Fibroblast of lung (primary cell): Measurements from ENCODE around the gene SMLR1. TPM values are rescaled to one million over a fixed set of nuclear protein-coding genes. Genes with fewer than 3 reads are reported as not detected.

Source experiments
- DNase-seq, 2 donors: peaks; one replicate each; pipeline versions ENCODE4 v3.0.0 to v3.0.0-alpha.2; 2010; ENCODE audit warnings: low read depth in 2 of 2
- H2AFZ ChIP-seq: 2 replicates; pipeline ENCODE4 v1.5.1; 2012; ENCODE audit warnings: low read length, control low read depth, inconsistent platforms
- H3K27ac ChIP-seq: 2 replicates; pipeline ENCODE4 v1.5.1; 2011; ENCODE audit warnings: low read length, control low read depth; ENCODE audit not compliant: insufficient read depth
- H3K27me3 ChIP-seq: 2 replicates; pipeline ENCODE4 v1.5.1; 2011; ENCODE audit warnings: mild to moderate bottlenecking, low read length; ENCODE audit not compliant: control insufficient read depth, insufficient read depth
- H3K36me3 ChIP-seq: 2 replicates; pipeline ENCODE4 v1.5.1; 2011; ENCODE audit warnings: low read length; ENCODE audit not compliant: control insufficient read depth, insufficient read depth
- H3K4me1 ChIP-seq: 2 replicates; pipeline ENCODE4 v1.5.1; 2011; ENCODE audit warnings: low read length; ENCODE audit not compliant: control insufficient read depth, insufficient read depth; ENCODE audit errors: extremely low read depth
- H3K4me2 ChIP-seq: 2 replicates; pipeline ENCODE4 v1.5.1; 2011; ENCODE audit warnings: low read length, control low read depth; ENCODE audit not compliant: insufficient read depth; ENCODE audit errors: extremely low read depth
- H3K4me3 ChIP-seq, 4 experiments: fragments of 200-600 bp in 1 of 4; sonication (generic) in 1 of 4; replicated peaks in 1 of 4; 2 replicates each; pipeline ENCODE4 v1.5.1; 2011 to 2016; ENCODE audit warnings: low read length in 4 of 4, low read depth in 3 of 4, mild to moderate bottlenecking in 3 of 4, control low read depth in 2 of 4, inconsistent platforms in 1 of 4, mixed read lengths in 1 of 4; ENCODE audit not compliant: insufficient read depth in 1 of 4; ENCODE audit errors: control extremely low read depth in 1 of 4
- H3K79me2 ChIP-seq: 2 replicates; pipeline ENCODE4 v1.5.1; 2012; ENCODE audit warnings: mild to moderate bottlenecking, low read length, inconsistent platforms; ENCODE audit not compliant: control insufficient read depth, insufficient read depth
- H3K9ac ChIP-seq: 2 replicates; pipeline ENCODE4 v1.5.1; 2011; ENCODE audit warnings: mild to moderate bottlenecking, low read length, control low read depth; ENCODE audit not compliant: insufficient read depth
- H3K9me3 ChIP-seq: 2 replicates; pipeline ENCODE4 v1.5.1; 2012; ENCODE audit warnings: low read depth, low read length; ENCODE audit not compliant: control insufficient read depth, insufficient read depth
- H4K20me1 ChIP-seq: 2 replicates; pipeline ENCODE4 v1.5.1; 2011; ENCODE audit warnings: low read length; ENCODE audit not compliant: control insufficient read depth, insufficient read depth; ENCODE audit errors: extremely low read depth
- CTCF ChIP-seq, 2 donors: IDR thresholded peaks in 1 of 2; conservative IDR thresholded peaks in 1 of 2; 1 replicate in 1 of 2; 2 replicates in 1 of 2; pipeline ENCODE4 v1.5.1; 2011 to 2012; ENCODE audit warnings: low read length in 2 of 2, control low read depth in 1 of 2, inconsistent platforms in 1 of 2, low read depth in 1 of 2, mild to moderate bottlenecking in 1 of 2
- EZH2 ChIP-seq: IDR thresholded peaks from 2 replicates; pipeline ENCODE4 v1.5.1; 2012; ENCODE audit warnings: low read length, control low read depth, mild to moderate bottlenecking; ENCODE audit errors: missing control alignments
- polyA plus RNA-seq, 2 donors: library from polyadenylated mRNA; depleted of rRNA in 1 of 2; stranded (reverse) in 1 of 2; unstranded in 1 of 2; fragments of >200 nt; gene quantifications; 2 replicates each; pipeline ENCODE4 v1.2.1, GENCODE V29; 2011 to 2012; ENCODE audit warnings: missing spikeins in 1 of 2
- total RNA-seq: library from RNA; depleted of rRNA; stranded (reverse); fragments of >200 nt; gene quantifications from 2 replicates; pipeline ENCODE4 v1.2.1, GENCODE V29; 2014

Gene SMLR1
- total and polyA plus RNA-seq, 2 donors (not counting 1 experiment from before 2014, with no cell fraction given) = not detected

- H3K9ac ChIP-seq = no peak overlapping the region
- no peaks in the 10 kb centered on the region for H3K79me2 ChIP-seq
- no peaks in the 10 kb centered on the region for H3K9me3 ChIP-seq
- peaks cover 2% of the 10 kb centered on the region for H3K4me1 ChIP-seq
- H3K27ac ChIP-seq = no peak overlapping the region
- no peak overlapping the region for H3K4me2 ChIP-seq
- H3K27me3 ChIP-seq = no peaks in the 10 kb centered on the region
- no peak for DNase-seq
- H3K36me3 ChIP-seq = no peaks in the 10 kb centered on the region
- no peaks in the 10 kb centered on the region for H4K20me1 ChIP-seq
- no peak overlapping the region for H3K4me3 ChIP-seq
- H2AFZ ChIP-seq = no peak overlapping the region
- TF ChIP-seq CTCF (conservative IDR thresholded peaks at IDR 0.05 in 1 of 2, IDR thresholded peaks at IDR 0.05 in 1 of 2; ENCODE audit: low read depth in 1 of 2, low read length in 2 of 2) (no peak), EZH2 (no peak)
Observed at GRCh38 chr6:130838951-130839350, 11.7 kb downstream of the SMLR1 start.

GRCh38 chr6:130839379-130839778 is 12.2 kb downstream of the SMLR1 start:
- no peaks in the 10 kb centered on the region for H3K79me2 ChIP-seq
- no peaks in the 10 kb centered on the region for H3K27me3 ChIP-seq
- H4K20me1 ChIP-seq = no peaks in the 10 kb centered on the region
- TF ChIP-seq CTCF (conservative IDR thresholded peaks at IDR 0.05 in 1 of 2, IDR thresholded peaks at IDR 0.05 in 1 of 2; ENCODE audit: low read depth in 1 of 2, low read length in 2 of 2) = no peak
- no peak for TF ChIP-seq EZH2
- H3K4me2 ChIP-seq = no peak overlapping the region
- DNase-seq = no peak
- no peak overlapping the region for H3K9ac ChIP-seq
- no peak overlapping the region for H3K27ac ChIP-seq
- H3K36me3 ChIP-seq = no peaks in the 10 kb centered on the region
- no peaks in the 10 kb centered on the region for H3K9me3 ChIP-seq
- no peak overlapping the region for H2AFZ ChIP-seq
- H3K4me3 ChIP-seq = no peak overlapping the region
- H3K4me1 ChIP-seq = peaks cover 2% of the 10 kb centered on the region

GRCh38 chr6:130840050-130840449 is 12.8 kb downstream of the SMLR1 start:
- H3K4me3 ChIP-seq = no peak overlapping the region
- H3K4me1 ChIP-seq = peaks cover 2% of the 10 kb centered on the region
- DNase-seq = no peak
- no peak overlapping the region for H3K4me2 ChIP-seq
- no peaks in the 10 kb centered on the region for H3K36me3 ChIP-seq
- TF ChIP-seq CTCF (conservative IDR thresholded peaks at IDR 0.05 in 1 of 2, IDR thresholded peaks at IDR 0.05 in 1 of 2; ENCODE audit: low read depth in 1 of 2, low read length in 2 of 2) = no peak
- no peak for TF ChIP-seq EZH2
- no peak overlapping the region for H2AFZ ChIP-seq
- no peak overlapping the region for H3K27ac ChIP-seq
- H3K9me3 ChIP-seq = no peaks in the 10 kb centered on the region
- H3K27me3 ChIP-seq = no peaks in the 10 kb centered on the region
- H3K9ac ChIP-seq = no peak overlapping the region
- H4K20me1 ChIP-seq = no peaks in the 10 kb centered on the region
- no peaks in the 10 kb centered on the region for H3K79me2 ChIP-seq
